ENCODE data around the gene PAF1. TPM values are rescaled to one million over a fixed set of nuclear protein-coding genes. Genes with fewer than 3 reads are reported as not detected.

The PAF1 gene
- total RNA-seq, 1 experiment from 2014 or later = 53.5 TPM

DNA sequence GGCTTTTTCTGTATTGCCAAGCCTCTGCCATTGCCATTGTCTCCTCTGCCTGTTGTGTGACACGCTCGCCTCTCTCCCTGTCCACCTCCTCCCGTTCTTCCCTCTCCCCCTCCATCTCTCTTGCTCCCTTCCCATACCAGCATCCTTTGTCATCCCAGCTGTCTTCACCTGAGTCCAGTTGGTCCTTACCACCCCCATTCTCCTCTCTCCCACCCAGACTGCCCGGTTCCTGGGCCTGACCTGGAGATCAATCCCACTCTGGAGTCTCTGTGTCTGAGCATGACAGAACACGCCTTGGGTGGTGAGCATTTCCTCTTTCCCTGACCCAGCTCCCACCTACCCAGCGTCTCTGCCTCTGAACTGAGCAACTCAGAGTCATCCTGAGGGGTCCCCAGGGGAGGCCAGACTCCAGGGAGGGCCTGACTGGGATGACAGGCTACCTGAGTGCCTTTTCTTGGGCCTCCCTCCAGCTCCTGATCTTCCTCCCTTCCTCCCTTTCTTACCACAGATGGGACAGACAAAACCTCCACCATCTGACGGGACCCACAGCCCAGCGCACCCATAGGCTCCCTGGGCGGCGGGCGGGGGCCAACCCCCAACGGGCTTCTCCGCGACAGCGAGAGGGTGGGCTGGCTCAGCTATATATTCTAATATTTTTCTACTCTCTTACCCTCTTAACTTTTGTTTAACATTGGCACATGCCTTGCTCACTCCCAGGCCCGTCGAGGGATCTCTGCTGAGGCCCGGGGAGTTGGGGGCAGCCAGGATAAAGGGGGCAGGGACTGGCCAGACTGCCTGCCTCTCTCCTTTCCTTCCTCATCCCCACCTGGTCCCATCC lies 7.7 kb downstream of the PAF1 start:
- DNase-seq (ENCODE audit: low read depth, low spot score) (no peak), ATAC-seq (no peak)
- Histone ChIP-seq H3K9me3 (ENCODE audit: control insufficient read depth in 1 of 2, insufficient read depth in 1 of 2, low read depth in 1 of 2, low read length in 2 of 2) (no peaks in the 10 kb centered on the region), H3K4me2 (ENCODE audit: low read length) (no peak overlapping the region), H3K27me3 (ENCODE audit: insufficient read depth, low read length) (no peaks in the 10 kb centered on the region), H3K36me3 (ENCODE audit: control insufficient read depth in 1 of 2, insufficient read depth in 2 of 2, low read length in 2 of 2) (peaks cover 48 to 66% of the 10 kb centered on the region in 2 experiments; a peak in 3 of 4 replicates), H2AFZ (ENCODE audit: low read depth, low read length, poor library complexity, severe bottlenecking) (no peak overlapping the region), H3K4me3 (replicated peaks in 1 of 2; ENCODE audit: low read depth in 1 of 2, low read length in 2 of 2) (no peak overlapping the region), H3K9me2 (ENCODE audit: insufficient read depth) (no peaks in the 10 kb centered on the region), H4K20me1 (ENCODE audit: insufficient read depth) (no peaks in the 10 kb centered on the region), H3K79me2 (ENCODE audit: insufficient read depth, low read length) (no peaks in the 10 kb centered on the region), H3K9ac (ENCODE audit: low read length) (no peak overlapping the region), H3K27ac (ENCODE audit: low read depth, low read length) (no peak overlapping the region; the same call in 1 of the 2 replicates), H3K4me1 (ENCODE audit: control insufficient read depth in 1 of 2, insufficient read depth in 2 of 2, low read length in 2 of 2) (no peaks in the 10 kb centered on the region)
- POLR2A ChIA-PET = no interaction called here
- TF ChIP-seq EGR1 (IDR thresholded peaks at IDR 0.05; ENCODE audit: low read depth) (no peak), SP1 (IDR thresholded peaks at IDR 0.05; ENCODE audit: low read depth) (no peak), ZFX (IDR thresholded peaks at IDR 0.05) (no peak)
- TF ChIP-seq, protein P1, sequence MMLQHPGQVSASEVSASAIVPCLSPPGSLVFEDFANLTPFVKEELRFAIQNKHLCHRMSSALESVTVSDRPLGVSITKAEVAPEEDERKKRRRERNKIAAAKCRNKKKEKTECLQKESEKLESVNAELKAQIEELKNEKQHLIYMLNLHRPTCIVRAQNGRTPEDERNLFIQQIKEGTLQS (IDR thresholded peaks at IDR 0.05) = no peak
- RAD21 ChIA-PET (ENCODE audit: low non-redundant PET in 1 of 2, low total read pairs in 2 of 2, uncharacterized antibody in 2 of 2, unreplicated experiment in 2 of 2) = no interaction called here
- BruUV-seq (replicated peaks) = no TSS peak
- intact Hi-C loops (cut with micrococcal nuclease) = no loop called here
- CTCF ChIA-PET = no interaction called here

GRCh38 chr19:39381910-39382611 lies 8.8 kb downstream of the PAF1 start:
- no peaks in the 10 kb centered on the region for H4K20me1 ChIP-seq (ENCODE audit: insufficient read depth)
- no peak overlapping the region for H3K4me2 ChIP-seq (ENCODE audit: low read length)
- intact Hi-C loops (cut with micrococcal nuclease) = no loop called here
- H3K9ac ChIP-seq (ENCODE audit: low read length) = no peak overlapping the region
- H3K79me2 ChIP-seq (ENCODE audit: insufficient read depth, low read length) = no peaks in the 10 kb centered on the region
- H2AFZ ChIP-seq (ENCODE audit: low read depth, low read length, poor library complexity, severe bottlenecking) = no peak overlapping the region
- H3K4me3 ChIP-seq (replicated peaks in 1 of 2; ENCODE audit: low read depth in 1 of 2, low read length in 2 of 2) = no peak overlapping the region
- TF ChIP-seq ZBTB33 (IDR thresholded peaks at IDR 0.05; ENCODE audit: extremely low read depth, insufficient replicate concordance, low read length) (no peak), MAX (IDR thresholded peaks at IDR 0.05) (no peak), RAD21 (IDR thresholded peaks at IDR 0.05; ENCODE audit: low read depth) (no peak), JUND (IDR thresholded peaks at IDR 0.05) (no peak), ZNF274 (IDR thresholded peaks at IDR 0.05; ENCODE audit: low read depth, low read length) (no peak)
- CTCF ChIA-PET = no interaction called here
- POLR2A ChIA-PET = no interaction called here
- DNase-seq (ENCODE audit: low read depth, low spot score) (no peak), ATAC-seq (no peak)
- H3K27ac ChIP-seq (ENCODE audit: low read depth, low read length) = no peak overlapping the region
- RAD21 ChIA-PET (ENCODE audit: low non-redundant PET in 1 of 2, low total read pairs in 2 of 2, uncharacterized antibody in 2 of 2, unreplicated experiment in 2 of 2) = no interaction called here
- no TSS peak for BruUV-seq (replicated peaks)
- H3K9me3 ChIP-seq (ENCODE audit: control insufficient read depth in 1 of 2, insufficient read depth in 1 of 2, low read depth in 1 of 2, low read length in 2 of 2) = no peaks in the 10 kb centered on the region
- H3K4me1 ChIP-seq (ENCODE audit: control insufficient read depth in 1 of 2, insufficient read depth in 2 of 2, low read length in 2 of 2) = no peaks in the 10 kb centered on the region
- H3K36me3 ChIP-seq (ENCODE audit: control insufficient read depth in 1 of 2, insufficient read depth in 2 of 2, low read length in 2 of 2) = peaks cover 54 to 70% of the 10 kb centered on the region in 2 experiments; a peak in 3 of 4 replicates
- no peaks in the 10 kb centered on the region for H3K27me3 ChIP-seq (ENCODE audit: insufficient read depth, low read length)
- H3K9me2 ChIP-seq (ENCODE audit: insufficient read depth) = no peaks in the 10 kb centered on the region
